ENCODE data around the gene CEACAM1.
"Not testable (repeated sequence)": the region's sequence is repeated elsewhere in the genome, so short reads cannot be mapped to it uniquely, and the experiment has no call there.

The CEACAM1 gene

DNA sequence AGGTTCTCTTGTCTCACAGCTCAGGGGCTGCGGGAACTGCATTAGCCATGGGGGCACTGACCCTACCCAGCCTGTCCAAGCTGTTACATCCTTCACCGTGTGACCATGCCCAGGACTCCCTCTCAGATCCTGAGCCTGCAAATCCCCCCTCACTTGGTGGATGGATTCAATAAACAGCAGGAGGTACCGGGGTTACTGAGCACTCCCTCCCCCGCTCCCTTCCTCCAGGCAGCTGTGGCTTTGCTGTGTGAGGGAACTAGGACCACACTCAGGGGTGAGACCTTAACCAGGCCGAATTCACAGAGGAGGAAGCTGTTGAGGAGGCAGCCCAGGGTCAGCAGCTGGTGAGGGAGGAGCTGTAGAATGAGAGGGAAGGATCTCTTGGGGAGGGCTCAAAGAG, 27.0 kb upstream of the CEACAM1 start:
- H3K9ac ChIP-seq (ENCODE audit: insufficient read length, low read depth), result no peak overlapping the region
- peaks cover 11% of the 10 kb centered on the region for H3K4me1 ChIP-seq (ENCODE audit: insufficient read depth, insufficient read length)
- TF ChIP-seq ZNF274 (IDR thresholded peaks at IDR 0.05; ENCODE audit: low read depth, low read length) (no peak), SUZ12 (IDR thresholded peaks at IDR 0.05; ENCODE audit: extremely low read depth, insufficient read depth, insufficient read length) (no peak)
- peaks cover 13% of the 10 kb centered on the region; the same call in 1 of the 2 replicates for H3K9me3 ChIP-seq (ENCODE audit: insufficient read depth, low read length)
- H3K4me3 ChIP-seq (ENCODE audit: insufficient read length, low read depth), result no peak overlapping the region
- H3K36me3 ChIP-seq (ENCODE audit: insufficient read depth, insufficient read length, low read length), result no peaks in the 10 kb centered on the region
- H3K27me3 ChIP-seq (ENCODE audit: insufficient read depth, insufficient read length), result peaks cover 11% of the 10 kb centered on the region
- DNase-seq (ENCODE audit: low read depth, low spot score), result peak; percentile 33

DNA sequence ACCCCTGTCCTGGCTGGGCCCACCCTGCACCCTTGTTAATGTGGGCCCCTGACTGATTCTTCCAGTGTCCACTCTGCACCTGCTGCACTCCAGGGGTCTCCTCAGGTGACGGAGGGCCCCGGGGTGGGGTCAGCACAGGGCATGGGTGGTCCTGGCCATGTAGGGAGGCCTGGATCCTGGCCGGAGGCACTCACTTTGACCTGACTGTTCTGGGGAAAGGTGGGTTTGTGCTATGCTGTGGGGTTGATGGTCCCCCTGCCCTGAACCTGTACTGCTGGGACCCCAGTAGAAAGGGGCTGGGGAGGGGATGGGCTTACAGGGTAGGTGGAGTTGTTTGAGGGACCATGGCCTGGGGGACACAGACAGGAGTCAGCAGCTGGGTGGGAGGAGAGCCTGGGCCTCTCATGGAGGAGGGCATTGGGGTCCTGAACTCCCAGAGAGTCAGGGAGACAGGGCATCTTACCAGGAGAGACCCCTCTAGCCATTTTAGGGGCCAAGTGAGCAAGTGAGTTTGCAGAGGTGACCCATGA, 25.8 kb upstream of the CEACAM1 start:
- H3K9ac ChIP-seq (ENCODE audit: insufficient read length, low read depth), result no peak overlapping the region
- no peak overlapping the region for H3K4me3 ChIP-seq (ENCODE audit: insufficient read length, low read depth)
- peaks cover 9% of the 10 kb centered on the region for H3K27me3 ChIP-seq (ENCODE audit: insufficient read depth, insufficient read length)
- peaks cover 9% of the 10 kb centered on the region for H3K4me1 ChIP-seq (ENCODE audit: insufficient read depth, insufficient read length)
- no peak for DNase-seq (ENCODE audit: low read depth, low spot score)
- peaks cover 15% of the 10 kb centered on the region; the same call in 1 of the 2 replicates for H3K9me3 ChIP-seq (ENCODE audit: insufficient read depth, low read length)
- TF ChIP-seq SUZ12 (IDR thresholded peaks at IDR 0.05; ENCODE audit: extremely low read depth, insufficient read depth, insufficient read length) (no peak), YY1 (IDR thresholded peaks at IDR 0.05; ENCODE audit: insufficient read depth, insufficient read length) (no peak)
- H3K36me3 ChIP-seq (ENCODE audit: insufficient read depth, insufficient read length, low read length), result no peaks in the 10 kb centered on the region

DNA sequence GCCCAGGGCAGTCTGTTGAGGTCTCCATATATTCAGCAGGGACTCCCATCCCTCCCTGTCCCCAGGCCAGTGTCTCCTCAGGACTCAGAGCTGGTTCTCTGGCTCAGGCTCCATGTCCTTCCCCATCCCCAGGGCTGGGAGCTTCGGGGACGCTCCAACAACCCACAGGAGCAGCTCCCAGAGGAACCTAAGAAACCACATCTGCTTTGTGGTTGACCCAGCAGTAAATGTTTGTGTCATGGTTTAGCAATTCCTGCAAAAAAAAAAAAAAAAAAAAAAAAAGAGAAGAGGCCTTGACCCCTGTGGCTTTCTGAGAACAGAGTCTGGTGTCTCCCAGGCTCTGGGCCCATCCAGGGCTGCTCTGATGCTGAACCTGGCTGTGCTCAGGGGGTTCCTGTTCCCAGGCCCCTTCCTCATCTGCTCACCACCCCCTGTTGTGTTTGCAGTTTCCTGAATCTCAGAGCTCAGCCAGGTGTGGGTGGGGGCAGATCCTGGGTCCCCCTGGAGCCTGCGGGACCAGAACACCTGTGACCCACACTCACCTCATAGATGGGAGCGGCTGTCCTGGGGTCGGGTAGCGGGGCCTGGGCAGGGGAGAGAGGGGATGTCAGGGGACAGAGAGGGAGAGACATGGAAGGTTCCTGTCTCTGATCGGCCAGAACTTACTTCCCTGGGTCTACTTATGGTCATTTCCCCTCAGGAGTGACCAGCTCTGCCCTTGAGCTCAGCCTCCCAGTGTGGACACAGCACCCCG, 25.2 kb upstream of the CEACAM1 start:
- Histone ChIP-seq H3K4me3 (ENCODE audit: insufficient read length, low read depth) (no peak overlapping the region), H3K9ac (ENCODE audit: insufficient read length, low read depth) (no peak overlapping the region), H3K9me3 (ENCODE audit: insufficient read depth, low read length) (peaks cover 15% of the 10 kb centered on the region; the same call in 1 of the 2 replicates), H3K27me3 (ENCODE audit: insufficient read depth, insufficient read length) (peaks cover 9% of the 10 kb centered on the region), H3K4me1 (ENCODE audit: insufficient read depth, insufficient read length) (peaks cover 4% of the 10 kb centered on the region), H3K36me3 (ENCODE audit: insufficient read depth, insufficient read length, low read length) (no peaks in the 10 kb centered on the region)
- TF ChIP-seq YY1 (IDR thresholded peaks at IDR 0.05; ENCODE audit: insufficient read depth, insufficient read length) (no peak), ZNF274 (IDR thresholded peaks at IDR 0.05; ENCODE audit: low read depth, low read length) (no peak), SUZ12 (IDR thresholded peaks at IDR 0.05; ENCODE audit: extremely low read depth, insufficient read depth, insufficient read length) (no peak)
- no peak for DNase-seq (ENCODE audit: low read depth, low spot score)

DNA sequence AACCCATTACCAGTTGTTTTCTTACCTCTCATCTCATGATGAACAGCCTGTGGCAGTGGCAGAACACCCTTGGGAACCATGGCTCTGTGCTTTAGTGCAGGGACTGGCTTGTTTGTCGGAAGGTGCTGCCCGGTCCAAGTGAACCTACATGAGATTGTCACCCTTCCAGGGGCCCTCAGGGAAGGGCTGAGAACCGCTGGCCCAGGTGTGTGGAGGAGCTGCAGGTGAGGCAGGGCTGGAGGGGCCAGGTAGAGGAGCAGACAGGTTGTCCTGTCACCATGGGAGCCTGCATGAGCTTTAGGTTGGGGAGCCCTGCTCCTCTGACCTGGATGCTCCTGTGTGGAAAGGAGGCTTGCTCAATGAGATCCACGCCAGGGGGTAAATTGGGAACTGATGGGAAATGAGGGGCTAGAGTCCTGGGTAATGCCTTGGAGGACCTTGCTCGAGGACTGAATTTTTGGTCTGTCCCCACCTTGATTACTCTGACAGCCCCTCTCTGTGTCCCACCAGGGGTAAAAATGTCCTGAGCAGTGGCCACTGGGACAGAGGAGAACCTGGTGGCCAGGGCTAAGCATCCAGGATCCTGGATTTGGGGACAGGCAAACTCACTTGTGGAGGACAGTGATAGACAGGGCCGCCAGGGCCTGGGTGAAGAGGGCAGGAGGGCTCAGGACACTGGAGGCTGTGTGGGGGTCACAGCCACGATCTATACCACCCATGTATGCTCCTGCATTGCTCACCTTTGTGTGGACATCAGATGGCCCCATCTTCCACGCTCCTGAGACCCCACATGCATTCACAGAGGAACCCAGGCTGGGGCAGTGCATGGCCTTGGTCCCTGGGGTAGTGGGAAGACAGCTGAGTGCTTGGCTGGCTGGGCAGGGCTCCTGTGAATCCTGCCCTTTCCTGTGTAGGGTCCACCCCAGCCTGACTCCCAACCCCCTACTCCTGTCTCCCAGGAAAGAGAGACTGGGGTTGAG, 24.1 kb upstream of the CEACAM1 start:
- H3K9me3 ChIP-seq (ENCODE audit: insufficient read depth, low read length), result peaks cover 15% of the 10 kb centered on the region; the same call in 1 of the 2 replicates
- H3K27me3 ChIP-seq (ENCODE audit: insufficient read depth, insufficient read length), result peaks cover 15% of the 10 kb centered on the region
- H3K4me3 ChIP-seq (ENCODE audit: insufficient read length, low read depth), result no peak overlapping the region
- H3K4me1 ChIP-seq (ENCODE audit: insufficient read depth, insufficient read length), result peaks cover 3% of the 10 kb centered on the region
- no peak overlapping the region for H3K9ac ChIP-seq (ENCODE audit: insufficient read length, low read depth)
- no peaks in the 10 kb centered on the region for H3K36me3 ChIP-seq (ENCODE audit: insufficient read depth, insufficient read length, low read length)
- TF ChIP-seq YY1 (IDR thresholded peaks at IDR 0.05; ENCODE audit: insufficient read depth, insufficient read length) (no peak), SUZ12 (IDR thresholded peaks at IDR 0.05; ENCODE audit: extremely low read depth, insufficient read depth, insufficient read length) (no peak), ZNF274 (IDR thresholded peaks at IDR 0.05; ENCODE audit: low read depth, low read length) (no peak)
- no peak for DNase-seq (ENCODE audit: low read depth, low spot score)

DNA sequence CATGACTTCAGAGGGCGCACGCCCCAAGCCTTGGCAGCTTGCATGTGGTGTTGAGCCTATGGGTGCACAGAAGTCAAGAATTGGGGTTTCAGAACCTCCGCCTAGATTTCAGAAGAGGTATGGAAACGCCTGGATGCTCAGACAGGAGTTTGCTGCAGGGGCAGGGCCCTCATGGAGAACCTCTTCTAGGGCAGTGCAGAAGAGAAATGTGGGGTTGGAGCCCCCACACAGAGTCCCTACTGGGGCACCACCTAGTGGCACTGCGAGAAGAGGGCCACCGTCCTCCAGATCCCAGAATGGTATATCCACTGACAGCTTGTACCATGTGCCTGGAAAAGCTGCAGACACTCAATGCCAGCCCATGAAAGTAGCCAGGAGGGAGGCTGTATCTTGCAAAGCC, 22.2 kb upstream of the CEACAM1 start:
- not testable (repeated sequence) for H3K9ac ChIP-seq (ENCODE audit: insufficient read length, low read depth); DNase-seq (ENCODE audit: low read depth, low spot score); H3K36me3 ChIP-seq (ENCODE audit: insufficient read depth, insufficient read length, low read length); H3K4me3 ChIP-seq (ENCODE audit: insufficient read length, low read depth); H3K4me1 ChIP-seq (ENCODE audit: insufficient read depth, insufficient read length)
- Histone ChIP-seq H3K9me3 (ENCODE audit: insufficient read depth, low read length) (peaks cover 15% of the 10 kb centered on the region; the same call in 1 of the 2 replicates), H3K27me3 (ENCODE audit: insufficient read depth, insufficient read length) (peaks cover 25% of the 10 kb centered on the region)

DNA sequence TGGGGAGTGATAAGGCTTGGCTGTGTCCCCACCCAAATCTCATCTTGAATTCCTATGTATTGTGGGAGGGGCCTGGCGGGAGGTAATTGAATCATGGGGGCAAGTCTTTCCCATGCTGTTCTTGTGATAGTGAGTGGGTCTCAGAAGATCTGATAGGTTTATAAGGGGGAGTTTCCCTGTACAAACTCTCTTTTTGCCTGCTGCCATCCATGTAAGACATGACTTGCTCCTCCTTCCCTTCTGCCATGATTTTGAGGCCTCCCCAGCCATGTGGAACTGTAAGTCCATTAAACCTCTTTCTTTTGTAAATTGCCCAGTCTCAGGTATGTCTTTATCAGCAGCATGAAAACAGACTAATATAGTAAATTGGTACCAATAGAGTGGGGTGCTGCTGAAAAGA, 20.8 kb upstream of the CEACAM1 start:
- DNase-seq (ENCODE audit: low read depth, low spot score); H3K36me3 ChIP-seq (ENCODE audit: insufficient read depth, insufficient read length, low read length); H3K4me1 ChIP-seq (ENCODE audit: insufficient read depth, insufficient read length); H3K4me3 ChIP-seq (ENCODE audit: insufficient read length, low read depth); H3K9ac ChIP-seq (ENCODE audit: insufficient read length, low read depth): not testable (repeated sequence)
- Histone ChIP-seq H3K27me3 (ENCODE audit: insufficient read depth, insufficient read length) (peaks cover 19% of the 10 kb centered on the region), H3K9me3 (ENCODE audit: insufficient read depth, low read length) (peaks cover 15% of the 10 kb centered on the region; the same call in 1 of the 2 replicates)

DNA sequence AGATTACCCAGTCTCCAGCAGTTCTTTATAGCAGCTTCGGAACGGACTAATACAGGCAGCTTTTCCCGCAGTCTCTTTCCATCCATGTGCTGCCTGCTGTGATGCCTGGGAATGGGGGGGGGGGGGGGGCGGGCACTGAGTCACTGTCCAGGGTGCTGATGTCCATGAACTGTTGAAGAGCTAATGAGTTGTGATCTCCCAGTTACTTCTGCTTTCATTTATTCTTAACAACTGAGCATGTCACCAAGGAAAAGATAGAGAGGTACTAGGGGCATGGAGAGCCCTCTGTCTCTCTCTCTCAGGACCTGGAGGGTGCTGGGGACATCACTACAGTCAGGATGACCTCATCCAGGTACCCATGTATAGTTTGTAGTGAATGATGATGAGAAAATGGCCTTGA, 20.3 kb upstream of the CEACAM1 start:
- TF ChIP-seq SUZ12 (IDR thresholded peaks at IDR 0.05; ENCODE audit: extremely low read depth, insufficient read depth, insufficient read length) (no peak), ZNF274 (IDR thresholded peaks at IDR 0.05; ENCODE audit: low read depth, low read length) (no peak), YY1 (IDR thresholded peaks at IDR 0.05; ENCODE audit: insufficient read depth, insufficient read length) (no peak)
- Histone ChIP-seq H3K36me3 (ENCODE audit: insufficient read depth, insufficient read length, low read length) (no peaks in the 10 kb centered on the region), H3K4me3 (ENCODE audit: insufficient read length, low read depth) (no peak overlapping the region), H3K27me3 (ENCODE audit: insufficient read depth, insufficient read length) (peaks cover 19% of the 10 kb centered on the region), H3K4me1 (ENCODE audit: insufficient read depth, insufficient read length) (no peaks in the 10 kb centered on the region), H3K9me3 (ENCODE audit: insufficient read depth, low read length) (peaks cover 15% of the 10 kb centered on the region; the same call in 1 of the 2 replicates), H3K9ac (ENCODE audit: insufficient read length, low read depth) (no peak overlapping the region)
- DNase-seq (ENCODE audit: low read depth, low spot score), result no peak

All from NT2/D1 (cell line).